ENCODE measurements around the gene TAF1C.

TAF1C gene

GRCh38 chr16:84193480-84193879 is 6.6 kb upstream of the TAF1C start:
- TF ChIP-seq CTCF (conservative IDR thresholded peaks at IDR 0.05): no peak
- H3K27ac ChIP-seq: no peak overlapping the region

- TF ChIP-seq CTCF (conservative IDR thresholded peaks at IDR 0.05): no peak
- H3K27ac ChIP-seq: no peak overlapping the region
Measured at GRCh38 chr16:84191466-84191865, 4.6 kb upstream of the TAF1C start.

- no peak within 1 kb of the TSS for H3K27ac ChIP-seq
- no peak for TF ChIP-seq CTCF (conservative IDR thresholded peaks at IDR 0.05)
Measured at GRCh38 chr16:84190731-84191388, 4.0 kb upstream of the TAF1C start, which contains the start of gene ADAD2. Gene ADAD2 (plus strand): TSS chr16:84191157. CDS start chr16:84191231, 74 bp downstream.

GRCh38 chr16:84184775-84185174 is 2.1 kb downstream of the TAF1C start:
- TF ChIP-seq CTCF (conservative IDR thresholded peaks at IDR 0.05): no peak
- H3K27ac ChIP-seq: no peak overlapping the region

GRCh38 chr16:84183911-84184591 is 2.8 kb downstream of the TAF1C start:
- no peak overlapping the region for H3K27ac ChIP-seq
- TF ChIP-seq CTCF (conservative IDR thresholded peaks at IDR 0.05): no peak

GRCh38 chr16:84183572-84183875 is 3.3 kb downstream of the TAF1C start:
- no peak overlapping the region for H3K27ac ChIP-seq
- no peak for TF ChIP-seq CTCF (conservative IDR thresholded peaks at IDR 0.05)

- H3K27ac ChIP-seq: no peak overlapping the region
- no peak for TF ChIP-seq CTCF (conservative IDR thresholded peaks at IDR 0.05)
Measured at GRCh38 chr16:84182680-84183571, 3.9 kb downstream of the TAF1C start.

Measured in VCaP (cell line).